OCI-LY7 (cell line): ENCODE measurements around the gene XRCC4. TPM values are rescaled to one million over a fixed set of nuclear protein-coding genes. Genes with fewer than 3 reads are reported as not detected.

Experiments used
- BruUV-seq: library from RNA; stranded (reverse); fragments of 400-500 nt; replicated peaks from 2 replicates; lab custom pipeline; 2021; lab: Mats Ljungman, UMichigan
- CTCF ChIA-PET: fragments of 300-600 bp; sonication (Branson Sonifier 250); formaldehyde crosslinking; loops from one replicate; lab custom pipeline; 2022; ENCODE audit warnings: antibody characterized with exemption; ENCODE audit not compliant: unreplicated experiment; lab: Charles Lee
- POLR2A ChIA-PET: fragments of 300-600 bp; sonication (Branson Sonifier 250); formaldehyde crosslinking; loops from one replicate; lab custom pipeline; 2022; ENCODE audit warnings: antibody characterized with exemption; lab: Charles Lee
- DNase-seq: peaks from one replicate; pipeline ENCODE4 v3.0.0-alpha.2; 2015; ENCODE audit warnings: low spot score
- H2AFZ ChIP-seq: fragments of 200-600 bp; sonication (generic), shearing (Covaris generic); 2 replicates; pipeline ENCODE4 v1.6.1; 2014; ENCODE audit warnings: mild to moderate bottlenecking, antibody characterized with exemption, low read length, moderate library complexity
- H3K27ac ChIP-seq: fragments of 200-600 bp; sonication (generic); 2 replicates; pipeline ENCODE4 v1.5.1; 2014; ENCODE audit warnings: mixed run types, low read depth, mild to moderate bottlenecking, moderate library complexity, low read length, inconsistent platforms; ENCODE audit not compliant: poor library complexity, severe bottlenecking
- H3K36me3 ChIP-seq: fragments of 200-600 bp; sonication (generic); 2 replicates; pipeline ENCODE4 v1.6.1; 2014; ENCODE audit warnings: mild to moderate bottlenecking, antibody characterized with exemption, low read length, moderate library complexity, mixed read lengths; ENCODE audit not compliant: insufficient read depth
- H3K4me1 ChIP-seq: fragments of 200-600 bp; sonication (generic); 2 replicates; pipeline ENCODE4 v1.5.1; 2014; ENCODE audit warnings: mild to moderate bottlenecking, low read length; ENCODE audit not compliant: insufficient read depth, poor library complexity, severe bottlenecking
- H3K4me2 ChIP-seq: fragments of 200-600 bp; sonication (generic); 2 replicates; pipeline ENCODE4 v1.6.1; 2014; ENCODE audit warnings: mild to moderate bottlenecking, low read length
- H3K4me3 ChIP-seq: fragments of 200-600 bp; sonication (generic); 2 replicates; pipeline ENCODE4 v1.5.1; 2014; ENCODE audit warnings: mild to moderate bottlenecking, low read depth, low read length; ENCODE audit not compliant: poor library complexity, severe bottlenecking
- H3K79me2 ChIP-seq: fragments of 200-600 bp; sonication (generic); 2 replicates; pipeline ENCODE4 v1.6.1; 2016; ENCODE audit warnings: low read depth, mild to moderate bottlenecking, low read length, moderate library complexity, mixed read lengths; ENCODE audit not compliant: insufficient read depth
- H3K9me2 ChIP-seq: fragments of 200-600 bp; sonication (generic); 2 replicates; pipeline ENCODE4 v1.6.1; 2016; ENCODE audit warnings: mild to moderate bottlenecking, low read length, mixed read lengths; ENCODE audit not compliant: insufficient read depth
- H3K9me3 ChIP-seq: fragments of 200-600 bp; sonication (generic); 2 replicates; pipeline ENCODE4 v1.6.1; 2014; ENCODE audit warnings: mild to moderate bottlenecking, mixed run types, low read length, mixed read lengths
- H4K20me1 ChIP-seq: fragments of 200-600 bp; sonication (generic); 2 replicates; pipeline ENCODE4 v1.6.1; 2014; ENCODE audit warnings: mild to moderate bottlenecking, antibody characterized with exemption, low read length, moderate library complexity, mixed read lengths; ENCODE audit not compliant: insufficient read depth
- EZH2phosphoT487 ChIP-seq: fragments of 200-600 bp; sonication (generic); IDR thresholded peaks from 2 replicates; pipeline ENCODE4 v1.6.1; 2018; ENCODE audit warnings: low read depth, borderline replicate concordance, mild to moderate bottlenecking, mixed run types, antibody characterized with exemption, low read length, moderate library complexity, mixed read lengths
- intact Hi-C: fragments of 100-400 bp; cut with micrococcal nuclease; formaldehyde crosslinking; loops from one replicate; pipeline ENCODE4 v1.10.0; 2022; ENCODE audit not compliant: unreplicated experiment
- total RNA-seq, 2 experiments: library from RNA; depleted of rRNA in 1 of 2; stranded (reverse); fragments of >200 nt in 1 of 2; shearing (Covaris generic) in 1 of 2; gene quantifications; 2 replicates each; pipeline ENCODE4 v1.2.3, GENCODE V29; 2014 to 2022
- TF ChIP-seq, protein P1 (sequence below): fragments of 200-600 bp; sonication (generic); conservative IDR thresholded peaks from 2 replicates; pipeline ENCODE4 v1.5.1; 2014; ENCODE audit warnings: mild to moderate bottlenecking, antibody characterized with exemption, low read length, moderate library complexity, mixed read lengths

Gene XRCC4
- total RNA-seq, 2 experiments from 2014 or later, result 14.5 to 23.3 TPM

GRCh38 chr5:83230511-83230910 lies 153.2 kb downstream of the XRCC4 start:
- H3K36me3 ChIP-seq, result no peaks in the 10 kb centered on the region

DNA sequence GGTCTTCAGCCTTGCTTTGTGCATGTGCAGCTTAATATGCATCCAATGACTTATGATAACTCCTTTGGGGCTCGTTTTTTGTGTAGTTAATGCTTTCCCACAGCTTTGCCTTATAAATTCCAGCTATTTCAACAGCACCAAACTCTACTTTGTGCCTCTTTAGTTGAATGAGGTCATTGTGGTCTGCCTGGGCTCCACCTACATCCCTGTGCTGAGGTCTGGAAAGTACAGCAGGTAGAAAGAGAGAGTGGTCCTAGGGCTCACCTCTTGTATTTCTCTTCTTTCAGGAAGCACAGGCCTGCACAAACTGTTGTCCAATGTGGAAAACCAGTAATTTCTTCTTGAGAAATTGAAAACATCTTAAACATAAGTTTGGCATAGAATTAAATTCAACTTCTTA lies 167.2 kb downstream of the XRCC4 start:
- Histone ChIP-seq H3K4me1 (no peaks in the 10 kb centered on the region), H3K9me3 (no peaks in the 10 kb centered on the region), H2AFZ (no peak overlapping the region), H3K36me3 (no peaks in the 10 kb centered on the region), H3K9me2 (no peaks in the 10 kb centered on the region), H4K20me1 (no peaks in the 10 kb centered on the region), H3K79me2 (no peaks in the 10 kb centered on the region), H3K4me3 (no peak overlapping the region), H3K4me2 (no peak overlapping the region), H3K27ac (no peak overlapping the region)
- TF ChIP-seq EZH2phosphoT487, result no peak
- TF ChIP-seq, protein P1, sequence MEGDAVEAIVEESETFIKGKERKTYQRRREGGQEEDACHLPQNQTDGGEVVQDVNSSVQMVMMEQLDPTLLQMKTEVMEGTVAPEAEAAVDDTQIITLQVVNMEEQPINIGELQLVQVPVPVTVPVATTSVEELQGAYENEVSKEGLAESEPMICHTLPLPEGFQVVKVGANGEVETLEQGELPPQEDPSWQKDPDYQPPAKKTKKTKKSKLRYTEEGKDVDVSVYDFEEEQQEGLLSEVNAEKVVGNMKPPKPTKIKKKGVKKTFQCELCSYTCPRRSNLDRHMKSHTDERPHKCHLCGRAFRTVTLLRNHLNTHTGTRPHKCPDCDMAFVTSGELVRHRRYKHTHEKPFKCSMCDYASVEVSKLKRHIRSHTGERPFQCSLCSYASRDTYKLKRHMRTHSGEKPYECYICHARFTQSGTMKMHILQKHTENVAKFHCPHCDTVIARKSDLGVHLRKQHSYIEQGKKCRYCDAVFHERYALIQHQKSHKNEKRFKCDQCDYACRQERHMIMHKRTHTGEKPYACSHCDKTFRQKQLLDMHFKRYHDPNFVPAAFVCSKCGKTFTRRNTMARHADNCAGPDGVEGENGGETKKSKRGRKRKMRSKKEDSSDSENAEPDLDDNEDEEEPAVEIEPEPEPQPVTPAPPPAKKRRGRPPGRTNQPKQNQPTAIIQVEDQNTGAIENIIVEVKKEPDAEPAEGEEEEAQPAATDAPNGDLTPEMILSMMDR, result no peak
- ChIA-PET CTCF (no interaction called here), POLR2A (no interaction called here)
- DNase-seq, result no peak
- intact Hi-C loops, result no loop called here
- BruUV-seq, result no TSS peak

More at GRCh38 chr5:83230511-83230910, 153.2 kb downstream of the XRCC4 start:
- H3K4me2 ChIP-seq, result no peak overlapping the region
- BruUV-seq, result no TSS peak
- H3K79me2 ChIP-seq, result no peaks in the 10 kb centered on the region
- ChIA-PET POLR2A (no interaction called here), CTCF (no interaction called here)
- DNase-seq, result no peak
- H3K4me3 ChIP-seq, result no peak overlapping the region
- no peak for TF ChIP-seq EZH2phosphoT487
- TF ChIP-seq, protein P1, result no peak
- H2AFZ ChIP-seq, result no peak overlapping the region
- H4K20me1 ChIP-seq, result no peaks in the 10 kb centered on the region
- no peaks in the 10 kb centered on the region for H3K9me2 ChIP-seq
- intact Hi-C loops, result no loop called here
- H3K9me3 ChIP-seq, result no peaks in the 10 kb centered on the region
- H3K4me1 ChIP-seq, result no peaks in the 10 kb centered on the region
- H3K27ac ChIP-seq, result no peak overlapping the region

GRCh38 chr5:83245037-83245436 lies 167.7 kb downstream of the XRCC4 start:
- no peak overlapping the region for H3K27ac ChIP-seq
- CTCF ChIA-PET, result no interaction called here
- no peaks in the 10 kb centered on the region for H3K36me3 ChIP-seq
- POLR2A ChIA-PET, result no interaction called here
- H3K4me2 ChIP-seq, result no peak overlapping the region
- TF ChIP-seq EZH2phosphoT487, result no peak
- no peaks in the 10 kb centered on the region for H3K79me2 ChIP-seq
- H3K9me3 ChIP-seq, result no peaks in the 10 kb centered on the region
- no peak for DNase-seq
- H4K20me1 ChIP-seq, result no peaks in the 10 kb centered on the region
- no TSS peak for BruUV-seq
- intact Hi-C loops, result no loop called here
- no peak overlapping the region for H3K4me3 ChIP-seq
- H3K9me2 ChIP-seq, result no peaks in the 10 kb centered on the region
- H3K4me1 ChIP-seq, result no peaks in the 10 kb centered on the region
- no peak overlapping the region for H2AFZ ChIP-seq
